Measurements from ENCODE around the gene HERC6.
"Not testable (repeated sequence)": the region's sequence is repeated elsewhere in the genome, so short reads cannot be mapped to it uniquely, and the experiment has no call there.

The HERC6 gene

DNA sequence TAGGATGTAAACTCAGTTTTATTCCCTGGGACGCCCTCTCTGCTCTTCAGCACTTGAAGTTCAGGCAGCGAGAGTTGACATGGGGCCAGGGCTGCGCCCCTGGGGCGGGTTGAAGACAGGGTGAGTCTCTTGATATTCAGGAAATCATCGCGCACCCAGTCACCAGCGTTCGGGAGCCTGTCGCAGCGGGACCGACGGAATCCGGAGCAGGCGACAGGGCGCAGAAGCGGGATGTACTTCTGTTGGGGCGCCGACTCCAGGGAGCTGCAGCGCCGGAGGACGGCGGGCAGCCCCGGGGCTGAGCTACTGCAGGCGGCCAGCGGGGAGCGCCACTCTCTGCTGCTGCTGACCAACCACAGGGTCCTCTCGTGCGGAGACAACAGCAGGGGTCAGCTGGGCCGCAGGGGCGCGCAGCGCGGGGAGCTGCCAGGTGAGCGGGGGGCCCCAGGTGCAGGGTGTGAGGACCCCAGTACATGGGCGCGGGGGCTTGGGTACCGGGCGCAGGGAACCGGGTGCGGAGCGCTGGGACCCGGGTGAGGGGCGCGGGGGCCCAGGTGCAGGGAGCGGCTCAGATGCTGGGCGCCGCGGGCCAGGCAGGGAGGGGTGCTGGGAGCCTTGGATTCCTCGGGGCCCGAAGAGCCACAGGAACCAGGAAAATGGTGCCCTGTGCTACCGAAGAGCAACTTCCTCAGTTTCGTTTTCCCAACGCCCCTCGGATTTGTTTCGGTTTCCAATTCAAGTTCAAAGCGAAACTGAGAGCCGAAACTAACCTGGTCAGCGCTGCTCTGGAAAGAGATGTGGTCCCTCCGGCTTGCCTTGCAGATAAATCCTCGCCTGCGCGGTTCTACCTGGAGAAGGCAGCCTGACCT lies at the start of gene HERC6:
TSS of gene HERC6 (plus strand) at position 162 of the 869 bp plus-strand sequence. CDS start at position 232, 70 bp downstream.
- peaks cover 11% of the 10 kb centered on the region for H3K4me1 ChIP-seq
- H3K36me3 ChIP-seq (replicated peaks): no peaks in the 10 kb centered on the region
- no peaks in the 10 kb centered on the region for H3K27me3 ChIP-seq (ENCODE audit: low read depth)
- in situ Hi-C loops (cut with MboI; ENCODE audit: low sequenced_read_pairs): no loop called here
- H3K4me3 ChIP-seq: peak within 1 kb of the TSS; percentile 71
- no peaks in the 10 kb centered on the region for H3K9me3 ChIP-seq
- peak; percentile 72 to 80 for DNase-seq (ENCODE audit: low spot score in 2 of 2)

DNA sequence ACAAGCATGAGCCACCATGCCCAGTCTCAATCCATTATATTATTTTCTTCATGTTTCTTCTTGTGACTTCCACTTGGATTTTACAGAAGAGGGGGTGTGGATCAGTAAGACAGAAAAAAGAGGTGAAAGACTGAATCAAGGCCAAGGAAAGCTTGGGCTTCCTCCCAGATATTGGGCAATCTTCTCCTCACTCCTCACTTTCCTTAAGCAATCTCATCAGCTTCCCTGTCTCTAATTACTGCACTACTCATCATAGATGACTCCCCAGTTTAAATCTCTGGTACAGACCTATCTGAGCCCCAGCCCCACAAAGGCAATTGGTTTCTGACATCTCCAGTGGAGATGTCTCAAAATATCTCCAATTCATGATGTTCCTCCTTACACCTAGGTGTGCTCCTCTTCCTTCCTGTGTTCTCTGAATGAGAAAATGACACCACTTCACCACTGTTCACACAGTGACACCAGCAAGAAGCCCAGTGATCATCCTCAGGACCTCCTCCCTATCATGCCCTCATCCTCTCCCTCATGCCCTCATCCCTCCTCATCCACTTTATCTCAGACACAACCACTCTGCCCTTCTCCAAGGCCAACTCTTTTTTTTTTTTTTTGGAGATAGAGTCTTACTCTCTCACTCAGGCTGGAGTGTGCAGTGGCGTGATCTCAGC lies 44.8 kb upstream of the HERC6 start:
- in situ Hi-C loops (cut with MboI; ENCODE audit: low sequenced_read_pairs): no loop called here
- no peaks in the 10 kb centered on the region for H3K27me3 ChIP-seq (ENCODE audit: low read depth)
- H3K4me1 ChIP-seq: peaks cover 4% of the 10 kb centered on the region
- no peaks in the 10 kb centered on the region for H3K9me3 ChIP-seq
- H3K36me3 ChIP-seq (replicated peaks): no peaks in the 10 kb centered on the region
- no peak for DNase-seq (ENCODE audit: low spot score in 2 of 2)
- H3K4me3 ChIP-seq: no peak overlapping the region

DNA sequence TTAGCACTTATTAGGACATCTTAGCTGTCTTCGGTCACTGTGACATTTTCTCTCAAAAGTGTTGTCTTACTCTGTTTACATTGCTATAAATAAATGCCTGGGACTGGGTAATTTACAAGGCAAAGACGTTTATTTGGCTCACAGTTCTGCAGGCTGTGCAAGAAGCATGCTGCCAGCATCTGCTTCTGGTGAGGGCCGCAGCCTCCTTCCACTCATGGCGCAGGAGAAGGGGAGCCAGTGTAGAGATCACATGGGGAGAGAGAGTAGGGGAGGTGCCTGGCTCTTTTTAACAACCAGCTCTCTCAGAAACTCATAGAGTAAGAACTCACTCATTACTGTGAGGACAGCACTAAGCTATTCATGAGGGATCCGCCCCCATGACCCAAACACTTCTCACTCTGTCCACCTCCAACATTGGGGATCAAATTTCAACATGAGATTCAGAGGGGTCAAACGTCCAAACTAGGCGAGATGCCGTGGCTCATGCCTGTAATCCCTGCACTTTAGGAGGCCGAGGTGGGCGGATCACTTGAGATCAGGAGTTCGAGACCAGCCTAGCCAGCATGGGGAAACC lies 43.5 kb upstream of the HERC6 start:
- no peak overlapping the region for H3K4me3 ChIP-seq
- peak in 1 of 2 experiments; percentile 8 for DNase-seq (ENCODE audit: low spot score in 2 of 2)
- H3K4me1 ChIP-seq: peaks cover 4% of the 10 kb centered on the region
- H3K36me3 ChIP-seq (replicated peaks): no peaks in the 10 kb centered on the region
- no peaks in the 10 kb centered on the region for H3K27me3 ChIP-seq (ENCODE audit: low read depth)
- in situ Hi-C loops (cut with MboI; ENCODE audit: low sequenced_read_pairs): no loop called here
- H3K9me3 ChIP-seq: no peaks in the 10 kb centered on the region

DNA sequence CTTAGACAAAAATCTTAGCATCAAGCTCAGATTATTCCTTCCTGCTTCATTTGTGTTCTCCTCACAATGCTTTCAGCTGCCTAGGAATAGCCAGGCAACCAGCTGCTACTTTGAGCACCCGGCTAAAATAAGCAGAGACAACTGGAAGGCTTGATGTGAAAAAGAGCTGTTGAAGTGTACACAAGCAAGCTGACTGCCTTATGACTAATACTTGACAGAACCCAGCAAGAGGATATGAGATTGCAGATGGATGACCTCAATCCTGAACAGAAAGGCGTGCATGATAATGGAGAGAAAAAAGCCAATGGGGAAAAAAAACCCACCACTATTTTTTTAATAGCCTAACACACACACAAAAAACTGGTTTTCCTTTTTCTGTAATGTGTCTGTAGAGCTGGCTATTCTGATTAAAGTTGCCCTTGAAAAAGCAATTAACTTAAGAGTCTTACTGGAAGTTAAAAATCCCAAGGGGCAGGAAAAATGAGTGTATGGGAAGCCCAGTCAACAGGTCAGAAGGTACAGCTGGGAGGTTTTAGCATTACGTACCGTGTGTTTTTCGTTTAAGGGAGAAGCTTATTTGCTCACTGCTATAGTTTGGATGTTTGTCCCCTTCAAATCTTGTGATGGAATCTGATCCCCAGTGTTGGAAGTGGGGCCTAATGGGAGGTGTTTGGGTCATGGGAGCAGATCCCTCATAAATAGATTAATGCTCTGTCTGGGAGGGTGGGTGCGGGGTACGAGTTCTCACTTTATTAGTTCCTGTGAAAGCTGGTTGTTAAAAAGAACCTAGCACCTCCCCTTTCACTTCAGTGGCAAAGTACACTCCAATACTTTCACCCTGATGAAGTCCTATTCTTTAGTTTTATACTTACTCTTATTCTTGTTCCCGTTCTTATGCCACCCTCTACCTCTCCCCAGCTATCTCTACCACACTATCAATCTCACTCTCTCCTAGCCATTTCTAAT lies 37.1 kb upstream of the HERC6 start:
- Histone ChIP-seq H3K4me1 (peaks cover 13% of the 10 kb centered on the region), H3K36me3 (replicated peaks) (no peaks in the 10 kb centered on the region), H3K9me3 (no peaks in the 10 kb centered on the region), H3K27me3 (ENCODE audit: low read depth) (no peaks in the 10 kb centered on the region), H3K4me3 (no peak overlapping the region)
- in situ Hi-C loops (cut with MboI; ENCODE audit: low sequenced_read_pairs): no loop called here
- peak; percentile 33 to 49 for DNase-seq (ENCODE audit: low spot score in 2 of 2)

DNA sequence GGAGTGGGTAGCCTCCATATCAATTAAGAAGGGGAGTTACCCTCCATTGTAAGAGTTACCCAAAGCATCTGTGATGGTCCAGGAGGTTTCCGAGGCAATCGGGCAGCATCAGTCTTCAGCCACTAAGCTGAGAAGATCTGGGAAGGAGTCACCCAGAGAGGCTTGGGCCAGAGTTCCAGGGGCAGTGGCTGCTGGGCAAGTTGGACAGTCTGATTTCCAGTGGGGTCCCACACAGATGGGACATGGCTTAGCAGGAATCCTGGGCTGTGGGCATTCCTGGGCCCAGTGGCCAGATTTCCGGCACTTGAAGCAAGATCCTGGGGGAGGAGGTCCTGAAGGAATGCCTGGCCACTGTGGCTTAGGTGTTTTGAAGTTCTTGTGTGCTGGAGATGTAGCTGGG lies 31.8 kb upstream of the HERC6 start:
- H3K9me3 ChIP-seq; H3K4me3 ChIP-seq; DNase-seq (ENCODE audit: low spot score in 2 of 2); in situ Hi-C loops (cut with MboI; ENCODE audit: low sequenced_read_pairs); H3K27me3 ChIP-seq (ENCODE audit: low read depth); H3K4me1 ChIP-seq; H3K36me3 ChIP-seq (replicated peaks): not testable (repeated sequence)

DNA sequence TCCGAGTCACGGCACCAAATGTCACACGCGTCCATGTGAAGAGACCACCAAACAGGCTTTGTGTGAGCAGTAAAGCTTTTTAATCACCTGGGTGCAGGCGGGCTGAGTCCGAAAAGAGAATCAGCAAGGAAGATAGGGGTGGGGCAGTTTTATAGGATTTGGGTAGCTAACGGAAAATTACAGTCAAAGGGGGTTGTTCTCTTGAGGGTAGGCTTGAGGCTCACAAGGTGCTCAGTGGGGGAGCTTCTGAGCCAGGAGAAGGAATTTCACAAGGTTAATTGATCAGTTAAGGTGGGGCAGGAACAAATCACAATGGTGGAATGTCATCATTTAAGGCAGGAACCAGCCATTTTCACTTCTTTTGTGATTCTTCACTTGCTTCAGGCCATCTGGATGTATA lies 29.9 kb upstream of the HERC6 start:
- H3K9me3 ChIP-seq; H3K36me3 ChIP-seq (replicated peaks); in situ Hi-C loops (cut with MboI; ENCODE audit: low sequenced_read_pairs); DNase-seq (ENCODE audit: low spot score in 2 of 2); H3K27me3 ChIP-seq (ENCODE audit: low read depth); H3K4me3 ChIP-seq: not testable (repeated sequence)
- peaks cover 13% of the 10 kb centered on the region for H3K4me1 ChIP-seq

DNA sequence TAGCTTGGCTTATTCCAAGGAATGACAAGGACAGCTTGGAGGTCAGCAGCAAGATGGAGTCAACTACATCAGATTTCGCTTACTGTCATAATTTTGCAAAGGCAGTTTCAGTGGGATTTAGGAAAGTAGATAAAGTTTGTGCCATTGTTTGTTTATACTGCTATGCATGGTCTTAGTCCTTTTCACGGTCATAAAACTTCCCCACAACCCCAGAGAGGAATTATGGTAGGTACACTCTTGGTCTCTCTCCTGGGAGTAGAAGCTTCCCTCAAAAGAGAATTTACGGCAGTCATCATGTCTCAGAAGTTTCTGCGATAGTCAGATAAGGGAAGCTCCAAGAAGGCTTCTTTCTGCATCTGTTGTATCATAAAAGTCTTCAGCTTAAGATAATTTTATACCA lies 27.9 kb upstream of the HERC6 start:
- in situ Hi-C loops (cut with MboI; ENCODE audit: low sequenced_read_pairs): no loop called here
- no peaks in the 10 kb centered on the region for H3K9me3 ChIP-seq

DNA sequence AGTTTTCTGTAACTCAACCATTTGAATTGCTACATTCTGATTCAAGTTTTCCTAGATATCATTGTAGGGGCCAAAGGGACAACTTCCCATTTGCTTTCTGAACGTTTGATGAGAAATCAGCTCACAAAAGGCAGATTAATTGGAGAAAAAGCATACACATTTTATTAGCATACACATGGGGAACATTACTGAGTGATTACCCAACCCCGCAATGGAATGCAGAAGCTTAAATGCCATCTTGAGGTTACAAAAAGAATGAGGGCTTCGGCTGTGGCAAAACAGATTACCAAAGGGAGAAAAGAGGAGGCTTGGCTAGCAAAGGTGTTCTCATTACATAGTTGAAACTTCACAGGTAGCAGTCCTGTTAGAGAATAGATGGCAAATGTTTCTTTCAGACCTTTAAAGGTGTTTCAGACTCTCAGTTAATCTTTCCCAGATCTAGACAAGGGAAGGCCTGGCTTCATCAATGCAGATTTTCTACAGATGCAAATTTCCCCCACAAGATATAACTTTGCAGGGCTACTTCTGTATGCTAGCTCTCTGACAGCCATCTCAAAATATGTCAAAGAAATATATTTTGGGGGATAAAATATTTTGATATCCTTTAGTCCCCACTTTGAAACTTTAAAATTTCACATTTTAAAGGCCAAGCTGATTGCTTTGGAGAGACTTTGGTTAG lies 26.5 kb upstream of the HERC6 start:
- Histone ChIP-seq H3K9me3 (no peaks in the 10 kb centered on the region), H3K27me3 (ENCODE audit: low read depth) (no peaks in the 10 kb centered on the region), H3K4me1 (peaks cover 23% of the 10 kb centered on the region), H3K36me3 (replicated peaks) (no peaks in the 10 kb centered on the region), H3K4me3 (no peak overlapping the region)
- DNase-seq (ENCODE audit: low spot score in 2 of 2): peak; percentile 51 to 68
- in situ Hi-C loops (cut with MboI; ENCODE audit: low sequenced_read_pairs): no loop called here

More for the DNA sequence above, 27.9 kb upstream of the HERC6 start:
- Histone ChIP-seq H3K4me3 (no peak overlapping the region), H3K36me3 (replicated peaks) (no peaks in the 10 kb centered on the region), H3K4me1 (peaks cover 16% of the 10 kb centered on the region), H3K27me3 (ENCODE audit: low read depth) (no peaks in the 10 kb centered on the region)
- no peak for DNase-seq (ENCODE audit: low spot score in 2 of 2)

DNA sequence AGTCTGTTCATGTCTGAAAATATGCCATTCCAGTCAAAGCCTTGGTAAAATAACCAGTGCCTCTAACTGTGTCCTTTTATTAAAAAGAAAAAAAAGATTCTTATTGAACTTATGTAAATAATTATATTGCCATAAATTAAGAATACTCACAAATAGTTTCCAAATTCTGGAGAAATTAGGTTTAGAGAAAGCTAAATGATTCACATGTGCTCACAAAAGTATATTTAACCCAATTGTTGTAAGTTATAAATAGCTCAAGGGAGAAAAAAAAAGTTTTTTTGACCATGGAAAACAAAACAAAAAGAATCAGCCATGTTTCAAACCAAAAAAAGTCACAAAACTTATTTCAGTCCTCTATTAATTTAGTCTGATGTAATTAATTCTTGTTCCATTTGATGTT lies 25.3 kb upstream of the HERC6 start:
- no peak overlapping the region for H3K4me3 ChIP-seq
- H3K4me1 ChIP-seq: peaks cover 23% of the 10 kb centered on the region
- no peaks in the 10 kb centered on the region for H3K27me3 ChIP-seq (ENCODE audit: low read depth)
- no peaks in the 10 kb centered on the region for H3K9me3 ChIP-seq
- H3K36me3 ChIP-seq (replicated peaks): no peaks in the 10 kb centered on the region
- in situ Hi-C loops (cut with MboI; ENCODE audit: low sequenced_read_pairs): no loop called here
- DNase-seq (ENCODE audit: low spot score in 2 of 2): no peak

DNA sequence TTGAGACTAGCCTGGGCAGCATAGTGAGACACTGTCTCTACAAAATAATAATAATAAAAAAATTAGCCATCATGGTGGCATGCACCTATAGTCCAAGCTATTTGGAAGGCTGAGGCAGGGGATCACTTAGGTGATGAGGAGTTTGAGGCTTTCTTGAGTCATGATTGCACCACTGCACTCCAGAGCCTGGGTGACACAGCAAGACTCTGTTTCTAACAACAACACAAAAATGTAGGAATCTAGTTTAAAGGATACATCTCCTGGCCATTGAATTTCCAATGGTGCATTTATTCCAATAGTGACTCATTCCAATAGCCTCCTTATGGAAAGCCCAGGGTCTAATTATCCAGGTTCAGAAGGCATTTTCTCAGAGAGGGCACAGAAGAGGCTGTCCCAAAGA lies 21.9 kb upstream of the HERC6 start:
- no peak for DNase-seq (ENCODE audit: low spot score in 2 of 2)
- Histone ChIP-seq H3K27me3 (ENCODE audit: low read depth) (no peaks in the 10 kb centered on the region), H3K4me1 (peaks cover 19% of the 10 kb centered on the region), H3K4me3 (no peak overlapping the region), H3K9me3 (no peaks in the 10 kb centered on the region), H3K36me3 (replicated peaks) (no peaks in the 10 kb centered on the region)
- in situ Hi-C loops (cut with MboI; ENCODE audit: low sequenced_read_pairs): no loop called here

DNA sequence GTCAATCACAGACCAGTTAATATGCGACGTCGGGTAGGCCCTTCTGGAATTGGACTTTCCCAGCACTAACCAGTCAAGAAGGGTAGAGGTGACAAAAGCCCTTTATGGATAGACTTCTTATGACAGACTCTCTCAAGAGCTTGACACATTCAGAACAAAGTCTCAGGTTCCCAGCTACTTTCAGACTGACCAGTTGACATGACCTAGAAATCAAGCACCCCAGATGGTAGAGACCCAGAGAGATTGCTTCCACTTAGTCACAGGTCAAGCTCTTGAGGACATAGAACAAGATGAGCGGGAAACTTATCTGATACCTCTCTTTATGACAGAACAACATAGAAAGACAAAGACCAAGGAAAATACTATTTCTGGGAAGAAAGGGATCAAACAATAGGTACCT lies 21.4 kb upstream of the HERC6 start:
- H3K4me3 ChIP-seq: no peak overlapping the region
- peaks cover 14% of the 10 kb centered on the region for H3K4me1 ChIP-seq
- H3K9me3 ChIP-seq: no peaks in the 10 kb centered on the region
- no peak for DNase-seq (ENCODE audit: low spot score in 2 of 2)
- no peaks in the 10 kb centered on the region for H3K36me3 ChIP-seq (replicated peaks)
- no peaks in the 10 kb centered on the region for H3K27me3 ChIP-seq (ENCODE audit: low read depth)
- in situ Hi-C loops (cut with MboI; ENCODE audit: low sequenced_read_pairs): no loop called here

DNA sequence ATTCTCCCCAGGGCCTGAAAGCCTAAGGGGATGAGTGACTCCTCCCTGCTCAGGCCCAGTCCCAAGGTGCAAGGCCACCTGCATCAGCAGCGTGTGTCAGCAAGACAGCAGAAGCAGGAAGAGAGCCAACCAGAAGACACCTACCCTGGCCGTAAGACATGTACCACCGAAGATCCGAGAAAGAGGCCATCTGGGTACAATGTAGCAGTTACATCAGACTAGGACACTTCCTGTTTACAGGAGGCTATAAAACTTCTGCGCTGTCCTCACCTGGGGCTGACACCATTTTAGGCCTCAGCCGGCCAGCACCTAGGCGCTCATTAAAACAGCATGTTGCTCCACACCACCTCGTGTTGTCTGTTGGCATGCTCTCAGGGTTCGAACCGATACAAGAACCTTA lies 19.1 kb upstream of the HERC6 start:
- H3K27me3 ChIP-seq (ENCODE audit: low read depth): no peaks in the 10 kb centered on the region
- in situ Hi-C loops (cut with MboI; ENCODE audit: low sequenced_read_pairs): no loop called here
- no peak for DNase-seq (ENCODE audit: low spot score in 2 of 2)

DNA sequence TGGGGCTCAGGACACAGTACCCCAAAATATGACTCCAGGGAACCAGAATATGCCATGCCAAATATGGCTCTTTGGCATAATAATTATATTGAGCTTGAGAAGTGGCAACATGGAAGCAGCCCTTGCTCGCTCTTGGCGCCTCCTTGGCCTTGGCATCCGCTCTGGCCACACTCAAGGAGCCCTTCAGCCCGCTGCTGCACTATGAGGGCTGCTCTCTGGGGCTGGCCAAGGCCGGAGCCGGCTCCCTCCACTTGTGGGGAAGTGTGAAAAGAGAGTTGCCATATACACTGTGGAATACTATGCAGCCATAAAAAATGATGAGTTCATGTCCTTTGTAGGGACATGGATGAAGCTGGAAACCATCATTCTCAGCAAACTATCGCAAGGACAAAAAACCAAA lies 18.4 kb upstream of the HERC6 start:
- DNase-seq (ENCODE audit: low spot score in 2 of 2): no peak
- Histone ChIP-seq H3K4me1 (peaks cover 10% of the 10 kb centered on the region), H3K27me3 (ENCODE audit: low read depth) (no peaks in the 10 kb centered on the region), H3K36me3 (replicated peaks) (no peaks in the 10 kb centered on the region), H3K4me3 (no peak overlapping the region), H3K9me3 (peaks cover 3% of the 10 kb centered on the region; the same call in 1 of the 2 replicates)
- in situ Hi-C loops (cut with MboI; ENCODE audit: low sequenced_read_pairs): no loop called here

More for the DNA sequence above, 19.1 kb upstream of the HERC6 start:
- Histone ChIP-seq H3K36me3 (replicated peaks) (no peaks in the 10 kb centered on the region), H3K4me3 (no peak overlapping the region), H3K9me3 (peaks cover 3% of the 10 kb centered on the region; the same call in 1 of the 2 replicates), H3K4me1 (peaks cover 10% of the 10 kb centered on the region)

Data from HAP-1 (cell line).